IMR-90 (cell line): ENCODE data around the gene BTN2A1. TPM values are rescaled to one million over a fixed set of nuclear protein-coding genes. Genes with fewer than 3 reads are reported as not detected.
A peak's percentile ranks its signal among the peaks of the same experiment; 100 is the strongest.

ENCODE experiments used
- ATAC-seq: fragments of 200-7000 bp; cut with Tn5 transposase; 2 replicates; pipeline ENCODE4 v1.9.1; 2020; ENCODE audit warnings: low read depth, mild to moderate bottlenecking, moderate library complexity
- BruUV-seq: library from RNA; stranded (reverse); fragments of 400-500 nt; replicated peaks from 2 replicates; lab custom pipeline; 2021; lab: Mats Ljungman, UMichigan
- CTCF ChIA-PET: fragments of 300-600 bp; formaldehyde crosslinking; extraction: SDS; loops from one replicate; lab custom pipeline; 2021; ENCODE audit warnings: antibody characterized with exemption; lab: Yijun Ruan, JAX
- POLR2A ChIA-PET: fragments of 300-600 bp; sonication (Branson Sonifier 250); formaldehyde crosslinking; loops from one replicate; lab custom pipeline; 2022; ENCODE audit warnings: antibody characterized with exemption; ENCODE audit not compliant: unreplicated experiment; lab: Charles Lee
- DNase-seq: peaks from one replicate; pipeline ENCODE4 v3.0.0; 2013
- H2AFZ ChIP-seq: replicated peaks from 2 replicates; pipeline ENCODE3; 2013; ENCODE audit warnings: low read length, mild to moderate bottlenecking; ENCODE audit not compliant: poor library complexity
- H2AK5ac ChIP-seq: 2 replicates; pipeline ENCODE4 v1.6.1; 2013; ENCODE audit warnings: low read depth, low read length, inconsistent platforms
- H2AK9ac ChIP-seq: replicated peaks from 2 replicates; pipeline ENCODE3; 2013; ENCODE audit warnings: mild to moderate bottlenecking, low read depth, low read length, moderate library complexity; ENCODE audit not compliant: poor library complexity
- H2BK120ac ChIP-seq: 2 replicates; pipeline ENCODE4 v1.6.1; 2013; ENCODE audit warnings: low read depth, low read length, inconsistent platforms
- H2BK15ac ChIP-seq: 3 replicates; pipeline ENCODE4 v1.6.1; 2013; ENCODE audit warnings: low read depth, low read length, inconsistent platforms
- H2BK20ac ChIP-seq: 2 replicates; pipeline ENCODE4 v1.6.1; 2013; ENCODE audit warnings: low read depth, mild to moderate bottlenecking, inconsistent platforms, low read length, moderate library complexity
- H2BK5ac ChIP-seq: 2 replicates; pipeline ENCODE4 v1.6.1; 2013; ENCODE audit warnings: mild to moderate bottlenecking, low read depth, low read length, inconsistent platforms; ENCODE audit not compliant: poor library complexity, severe bottlenecking
- H3K14ac ChIP-seq: replicated peaks from 2 replicates; pipeline ENCODE4 v1.6.1; 2013; ENCODE audit warnings: low read depth, low read length, inconsistent platforms
- H3K18ac ChIP-seq: 2 replicates; pipeline ENCODE4 v1.6.1; 2013; ENCODE audit warnings: low read depth, low read length, control low read depth
- H3K23ac ChIP-seq: 2 replicates; pipeline ENCODE4 v1.6.1; 2013; ENCODE audit warnings: low read depth, low read length, inconsistent platforms
- H3K27ac ChIP-seq: 2 replicates; pipeline ENCODE4 v1.5.1; 2013; ENCODE audit warnings: mild to moderate bottlenecking, control low read depth, low read length; ENCODE audit not compliant: insufficient read depth
- H3K27me3 ChIP-seq: 2 replicates; pipeline ENCODE4 v1.6.1; 2013; ENCODE audit warnings: low read length; ENCODE audit not compliant: control insufficient read depth, insufficient read depth
- H3K36me3 ChIP-seq: 2 replicates; pipeline ENCODE4 v1.6.1; 2013; ENCODE audit warnings: low read length, mixed read lengths; ENCODE audit not compliant: control insufficient read depth, insufficient read depth
- H3K4ac ChIP-seq: 2 replicates; pipeline ENCODE4 v1.6.1; 2013; ENCODE audit warnings: low read depth, low read length, inconsistent platforms
- H3K4me1 ChIP-seq: 2 replicates; pipeline ENCODE4 v1.6.1; 2013; ENCODE audit warnings: low read length, mixed read lengths; ENCODE audit not compliant: control insufficient read depth, insufficient read depth
- H3K4me2 ChIP-seq: 2 replicates; pipeline ENCODE4 v1.6.1; 2013; ENCODE audit warnings: low read depth, mild to moderate bottlenecking, control low read depth, low read length, moderate library complexity
- H3K4me3 ChIP-seq: 2 replicates; pipeline ENCODE4 v1.5.1; 2013; ENCODE audit warnings: low read depth, mild to moderate bottlenecking, control low read depth, low read length, moderate library complexity; ENCODE audit not compliant: insufficient read depth
- H3K56ac ChIP-seq: 2 replicates; pipeline ENCODE4 v1.6.1; 2013; ENCODE audit warnings: low read length, inconsistent platforms; ENCODE audit not compliant: insufficient read depth; ENCODE audit errors: extremely low read depth
- H3K79me1 ChIP-seq, 2 experiments: 2 replicates each; pipeline ENCODE4 v1.6.1; 2013; ENCODE audit warnings: low read length in 2 of 2, inconsistent platforms in 1 of 2, low read depth in 1 of 2
- H3K9ac ChIP-seq: 2 replicates; pipeline ENCODE4 v1.6.1; 2013; ENCODE audit warnings: low read depth, low read length, control low read depth
- H3K9me1 ChIP-seq: 2 replicates; pipeline ENCODE4 v1.6.1; 2013; ENCODE audit warnings: low read length, inconsistent platforms; ENCODE audit not compliant: insufficient read depth
- H3K9me3 ChIP-seq: 2 replicates; pipeline ENCODE4 v1.6.1; 2013; ENCODE audit warnings: low read length; ENCODE audit not compliant: control insufficient read depth, insufficient read depth
- H4K20me1 ChIP-seq: 2 replicates; pipeline ENCODE4 v1.6.1; 2013; ENCODE audit warnings: low read length, inconsistent platforms; ENCODE audit not compliant: insufficient read depth
- H4K5ac ChIP-seq: 2 replicates; pipeline ENCODE4 v1.6.1; 2013; ENCODE audit warnings: mild to moderate bottlenecking, low read depth, low read length, control low read depth
- H4K8ac ChIP-seq, 2 experiments: 2 replicates each; pipeline ENCODE4 v1.6.1; 2013; ENCODE audit warnings: low read depth in 2 of 2, low read length in 2 of 2, control low read depth in 1 of 2, inconsistent platforms in 1 of 2
- H4K91ac ChIP-seq: 2 replicates; pipeline ENCODE4 v1.6.1; 2013; ENCODE audit warnings: low read depth, low read length, inconsistent platforms; ENCODE audit not compliant: insufficient read depth
- CEBPB ChIP-seq: IDR thresholded peaks from 2 replicates; pipeline ENCODE4 v1.6.1; 2012; ENCODE audit warnings: low read depth, low read length, improper control_type of control experiment
- CHD1 ChIP-seq: IDR thresholded peaks from 2 replicates; pipeline ENCODE4 v1.6.1; 2012; ENCODE audit warnings: low read depth, low read length, improper control_type of control experiment
- ELK1 ChIP-seq: fragments of 150-350 bp; IDR thresholded peaks from 2 replicates; pipeline ENCODE4 v1.6.1; 2016; ENCODE audit warnings: low read depth, mild to moderate bottlenecking, low read length, moderate library complexity, borderline replicate concordance
- FOS ChIP-seq: fragments of 150-350 bp; IDR thresholded peaks from 2 replicates; pipeline ENCODE4 v1.6.1; 2016; ENCODE audit warnings: low read depth, low read length
- MAFK ChIP-seq: IDR thresholded peaks from 2 replicates; pipeline ENCODE4 v1.6.1; 2012; ENCODE audit warnings: low read depth, low read length, improper control_type of control experiment
- MXI1 ChIP-seq: IDR thresholded peaks from 2 replicates; pipeline ENCODE4 v1.6.1; 2012; ENCODE audit warnings: low read depth, mild to moderate bottlenecking, low read length, moderate library complexity, borderline replicate concordance
- POLR2A ChIP-seq: IDR thresholded peaks from 2 replicates; pipeline ENCODE4 v1.6.1; 2012; ENCODE audit warnings: mild to moderate bottlenecking, low read depth, low read length
- RFX5 ChIP-seq: IDR thresholded peaks from 2 replicates; pipeline ENCODE4 v1.8.0; 2012; ENCODE audit warnings: low read depth, mild to moderate bottlenecking, low read length, moderate library complexity
- WGBS, 2 experiments: methylation state at CpG; one replicate each; pipeline versions ENCODE4 v1.1.5 to v1.1.7; 2013; ENCODE audit warnings: missing lambda C conversion rate in 2 of 2; ENCODE audit not compliant: insufficient read length in 1 of 2; ENCODE audit errors: extremely low coverage in 2 of 2; 5-methylcytosine and 5-hydroxymethylcytosine counted together
- dilution Hi-C: fragments of 300-500 bp; cut with HindIII; formaldehyde crosslinking; loops from one replicate; pipeline ENCODE4 v1.14.3; 2018; ENCODE audit warnings: low sequenced_read_pairs; ENCODE audit not compliant: unreplicated experiment
- in situ Hi-C: fragments of 300-500 bp; cut with MboI; formaldehyde crosslinking; loops from 3 replicates; pipeline ENCODE4 v1.14.3; 2019; ENCODE audit warnings: low sequenced_read_pairs, inconsistent platforms, mixed read lengths
- intact Hi-C: fragments of 100-400 bp; cut with micrococcal nuclease; formaldehyde crosslinking; loops from 2 replicates; pipeline ENCODE4 v1.10.0; 2022
- polyA plus RNA-seq, 3 experiments: library from polyadenylated mRNA; depleted of rRNA; stranded (reverse); fragments of >200 nt; gene quantifications; 2 replicates each; pipeline ENCODE4 v1.2.3, GENCODE V29; 2012; ENCODE audit warnings: low replicate concordance in 1 of 3
- total RNA-seq: library from RNA; depleted of rRNA; stranded (reverse); fragments of >200 nt; gene quantifications from 2 replicates; pipeline ENCODE4 v1.2.3, GENCODE V29; 2012

The BTN2A1 gene
- total and polyA plus RNA-seq, 2 of the 4 experiments (the other 2 are of a cell fraction), result 13.6 to 40.2 TPM

GRCh38 chr6:26468829-26469228, 11.1 kb downstream of the BTN2A1 start:
- ATAC-seq (no peak), DNase-seq (no peak)
- Histone ChIP-seq H4K5ac (no peak overlapping the region), H4K20me1 (0 out of 2 replicates have a peak, but pooled peaks cover 5% of the 10 kb centered on the region), H3K23ac (no peak overlapping the region), H3K14ac (no peak overlapping the region), H3K27ac (no peak overlapping the region), H2BK15ac (no peak overlapping the region), H3K9me3 (no peaks in the 10 kb centered on the region; the same call in 1 of the 2 replicates), H3K36me3 (peaks cover 48% of the 10 kb centered on the region), H2AK5ac (no peak overlapping the region), H2AK9ac (no peak overlapping the region), H2BK120ac (no peak overlapping the region), H3K56ac (no peak overlapping the region), H3K9ac (no peak overlapping the region), H3K79me1 (peaks cover 9 to 42% of the 10 kb centered on the region in 2 experiments; a peak in 3 of 4 replicates), H3K4me2 (no peak overlapping the region), H3K9me1 (peaks cover 16% of the 10 kb centered on the region), H3K18ac (no peak overlapping the region), H2BK20ac (no peak overlapping the region), H3K4me1 (peaks cover 8% of the 10 kb centered on the region), H2AFZ (no peak overlapping the region), H3K27me3 (no peaks in the 10 kb centered on the region), H4K8ac (no peak overlapping the region), H4K91ac (no peak overlapping the region), H3K4me3 (no peak overlapping the region), H2BK5ac (no peak overlapping the region), H3K4ac (no peak overlapping the region)
- ChIA-PET POLR2A (no interaction called here), CTCF (no interaction called here)
- in situ Hi-C loops (no loop called here), intact Hi-C loops (no loop called here), dilution Hi-C loops (no loop called here)
- 90% methylated on average over 2 of the region's 2 CpGs; no CpG with 5 or more reads in 1 of the 2 experiments for WGBS, 2 experiments
- BruUV-seq, result TSS peak; percentile 84
- TF ChIP-seq POLR2A (no peak), FOS (no peak), MAFK (no peak), CEBPB (no peak), MXI1 (no peak), CHD1 (no peak), ELK1 (no peak), RFX5 (no peak)
